ENCODE data around the gene CDKN2AIPNL.

The CDKN2AIPNL gene

GRCh38 chr5:134370311-134370870, 41.3 kb downstream of the CDKN2AIPNL start:
- TF ChIP-seq CTCF (IDR thresholded peaks at IDR 0.05) = no peak

- no peak for TF ChIP-seq CTCF (IDR thresholded peaks at IDR 0.05)
These were observed 46.1 kb downstream of the CDKN2AIPNL start for GRCh38 chr5:134365604-134366003.

GRCh38 chr5:134355681-134356080, 56.0 kb downstream of the CDKN2AIPNL start:
- no peak for TF ChIP-seq CTCF (IDR thresholded peaks at IDR 0.05)

Data from LNCAP (cell line).